HEK293 (cell line): Measurements from ENCODE around the gene SERTAD3.

Experiments
- CTCF ChIA-PET: fragments of 350-600 bp; formaldehyde crosslinking; extraction: SDS; loops from one replicate; lab custom pipeline; 2021; ENCODE audit warnings: antibody characterized with exemption; lab: Yijun Ruan, JAX
- POLR2A ChIA-PET: fragments of 300-600 bp; formaldehyde crosslinking; extraction: SDS; loops from one replicate; lab custom pipeline; 2020; ENCODE audit warnings: antibody characterized with exemption, inconsistent platforms; lab: Yijun Ruan, JAX
- H3K27ac ChIP-seq: fragments of 200-500 bp; sonication (Bioruptor generic); 2 replicates; pipeline ENCODE4 v1.5.1; 2014; ENCODE audit warnings: low read depth, low read length, control low read depth, inconsistent platforms; ENCODE audit errors: extremely low read depth
- H3K36me3 ChIP-seq, 2 experiments: fragments of 200-500 bp in 1 of 2; sonication (Bioruptor generic) in 1 of 2; 1 replicate in 1 of 2; 2 replicates in 1 of 2; pipeline ENCODE4 v1.5.1; 2014 to 2017; ENCODE audit warnings: inconsistent platforms in 2 of 2, low read length in 2 of 2; ENCODE audit not compliant: control insufficient read depth in 2 of 2, insufficient read depth in 1 of 2
- H3K4me1 ChIP-seq: fragments of 200-500 bp; sonication (Bioruptor generic); 2 replicates; pipeline ENCODE4 v1.5.1; 2014; ENCODE audit warnings: mild to moderate bottlenecking, low read length, inconsistent platforms; ENCODE audit not compliant: control insufficient read depth, insufficient read depth
- H3K4me3 ChIP-seq: 2 replicates; pipeline ENCODE4 v1.5.1; 2011; ENCODE audit warnings: low read depth, mild to moderate bottlenecking, control low read depth, low read length, moderate library complexity
- H3K9me3 ChIP-seq: fragments of 200-500 bp; sonication (Bioruptor generic); 2 replicates; pipeline ENCODE4 v1.5.1; 2014; ENCODE audit warnings: low read depth, low read length, inconsistent platforms; ENCODE audit not compliant: control insufficient read depth, insufficient read depth
- RBAK ChIP-seq: fragments of 450-650 bp; formaldehyde crosslinking; IDR thresholded peaks from 2 replicates; pipeline ENCODE4 v1.5.1; 2016; ENCODE audit warnings: missing biosample characterization, missing genetic modification characterization
- SCRT1 ChIP-seq: fragments of 450-650 bp; formaldehyde crosslinking; IDR thresholded peaks from 2 replicates; pipeline ENCODE4 v1.5.1; 2016; ENCODE audit warnings: missing biosample characterization, missing genetic modification characterization, borderline replicate concordance
- SP2 ChIP-seq: fragments of 450-650 bp; formaldehyde crosslinking; IDR thresholded peaks from 2 replicates; pipeline ENCODE4 v1.5.1; 2016; ENCODE audit warnings: missing biosample characterization, missing genetic modification characterization
- SP7 ChIP-seq: fragments of 450-650 bp; formaldehyde crosslinking; IDR thresholded peaks from 2 replicates; pipeline ENCODE4 v1.5.1; 2016; ENCODE audit warnings: missing biosample characterization, missing genetic modification characterization
- ZFP3 ChIP-seq: fragments of 450-650 bp; formaldehyde crosslinking; IDR thresholded peaks from 2 replicates; pipeline ENCODE4 v1.5.1; 2016; ENCODE audit warnings: low read depth, missing biosample characterization, missing genetic modification characterization
- ZNF112 ChIP-seq: fragments of 450-650 bp; formaldehyde crosslinking; IDR thresholded peaks from 2 replicates; pipeline ENCODE4 v1.5.0; 2017; ENCODE audit warnings: missing biosample characterization, missing genetic modification characterization
- ZNF274 ChIP-seq, 2 experiments: fragments of 200-500 bp in 1 of 2; fragments of 450-650 bp in 1 of 2; sonication (Bioruptor generic) in 1 of 2; formaldehyde crosslinking in 1 of 2; IDR thresholded peaks; 2 replicates each; pipeline versions ENCODE4 v1.5.1 to v1.6.1; 2014 to 2016; ENCODE audit warnings: borderline replicate concordance in 1 of 2, inconsistent platforms in 1 of 2, low read length in 1 of 2, missing biosample characterization in 1 of 2, missing genetic modification characterization in 1 of 2
- ZNF394 ChIP-seq: fragments of 450-650 bp; formaldehyde crosslinking; IDR thresholded peaks from 2 replicates; pipeline ENCODE4 v1.5.1; 2016; ENCODE audit warnings: missing biosample characterization, missing genetic modification characterization, mild to moderate bottlenecking, moderate library complexity, borderline replicate concordance
- ZNF548 ChIP-seq: fragments of 450-650 bp; formaldehyde crosslinking; IDR thresholded peaks from 2 replicates; pipeline ENCODE4 v1.5.1; 2016; ENCODE audit warnings: missing biosample characterization, missing genetic modification characterization
- TF ChIP-seq, protein P1 (sequence below): fragments of 450-650 bp; formaldehyde crosslinking; IDR thresholded peaks from 2 replicates; pipeline ENCODE4 v1.5.1; 2016; ENCODE audit warnings: missing biosample characterization, missing genetic modification characterization
- TF ChIP-seq, protein P2 (sequence below): fragments of 450-650 bp; formaldehyde crosslinking; IDR thresholded peaks from 2 replicates; pipeline ENCODE4 v1.5.1; 2016; ENCODE audit warnings: missing biosample characterization, missing genetic modification characterization
- TF ChIP-seq, protein P3 (sequence below): fragments of 450-650 bp; formaldehyde crosslinking; IDR thresholded peaks from 2 replicates; pipeline ENCODE4 v1.5.1; 2016; ENCODE audit warnings: missing biosample characterization, missing genetic modification characterization
- TF ChIP-seq, protein P4 (sequence below): sonication (generic); formaldehyde crosslinking; IDR thresholded peaks from 2 replicates; pipeline ENCODE4 v1.8.1; 2022; ENCODE audit warnings: mild to moderate bottlenecking, moderate library complexity, missing genetic modification reagents
- TF ChIP-seq, protein P5 (sequence below): fragments of 450-650 bp; formaldehyde crosslinking; IDR thresholded peaks from 2 replicates; pipeline ENCODE4 v1.5.1; 2016; ENCODE audit warnings: missing biosample characterization, missing genetic modification characterization
- TF ChIP-seq, protein P6 (sequence below): fragments of 450-650 bp; formaldehyde crosslinking; IDR thresholded peaks from 2 replicates; pipeline ENCODE4 v1.5.1; 2017; ENCODE audit warnings: missing biosample characterization, missing genetic modification characterization

The SERTAD3 gene

DNA sequence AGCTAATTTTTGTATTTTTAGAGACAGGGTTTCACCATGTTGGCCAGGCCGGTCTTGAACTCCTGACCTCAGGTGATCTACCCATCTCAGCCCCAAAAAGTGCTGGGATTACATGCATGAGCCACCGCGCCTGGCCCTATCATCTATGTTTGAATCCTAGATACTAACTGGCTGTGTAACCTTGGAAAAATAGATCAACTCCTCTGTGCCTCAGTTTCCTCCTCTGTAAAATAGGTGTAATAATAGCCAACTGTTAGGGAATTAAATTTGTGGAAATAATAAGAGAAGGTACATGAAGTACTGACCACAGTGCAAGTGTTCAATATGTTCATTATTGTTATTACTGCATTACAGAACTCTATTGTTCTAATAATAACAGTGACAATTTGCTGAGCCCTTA lies 27.0 kb upstream of the SERTAD3 start:
- TF ChIP-seq, protein P1, sequence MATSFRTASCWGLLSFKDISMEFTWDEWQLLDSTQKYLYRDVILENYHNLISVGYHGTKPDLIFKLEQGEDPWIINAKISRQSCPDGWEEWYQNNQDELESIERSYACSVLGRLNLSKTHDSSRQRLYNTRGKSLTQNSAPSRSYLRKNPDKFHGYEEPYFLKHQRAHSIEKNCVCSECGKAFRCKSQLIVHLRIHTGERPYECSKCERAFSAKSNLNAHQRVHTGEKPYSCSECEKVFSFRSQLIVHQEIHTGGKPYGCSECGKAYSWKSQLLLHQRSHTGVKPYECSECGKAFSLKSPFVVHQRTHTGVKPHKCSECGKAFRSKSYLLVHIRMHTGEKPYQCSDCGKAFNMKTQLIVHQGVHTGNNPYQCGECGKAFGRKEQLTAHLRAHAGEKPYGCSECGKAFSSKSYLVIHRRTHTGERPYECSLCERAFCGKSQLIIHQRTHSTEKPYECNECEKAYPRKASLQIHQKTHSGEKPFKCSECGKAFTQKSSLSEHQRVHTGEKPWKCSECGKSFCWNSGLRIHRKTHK (tag by site-specific recombination), result no peak
- TF ChIP-seq ZNF274 (IDR thresholded peaks at IDR 0.05; ENCODE audit: low read length) (no peak), ZNF274 (tag by site-specific recombination; IDR thresholded peaks at IDR 0.05; ENCODE audit: borderline replicate concordance) (no peak), ZNF112 (tag by site-specific recombination) (no peak), SP2 (tag by site-specific recombination) (no peak), ZNF548 (no peak), ZFP3 (tag by site-specific recombination) (no peak), SCRT1 (tag by site-specific recombination) (no peak), SP7 (tag by site-specific recombination) (no peak), RBAK (no peak), ZNF394 (tag by site-specific recombination) (no peak)
- TF ChIP-seq, protein P2, sequence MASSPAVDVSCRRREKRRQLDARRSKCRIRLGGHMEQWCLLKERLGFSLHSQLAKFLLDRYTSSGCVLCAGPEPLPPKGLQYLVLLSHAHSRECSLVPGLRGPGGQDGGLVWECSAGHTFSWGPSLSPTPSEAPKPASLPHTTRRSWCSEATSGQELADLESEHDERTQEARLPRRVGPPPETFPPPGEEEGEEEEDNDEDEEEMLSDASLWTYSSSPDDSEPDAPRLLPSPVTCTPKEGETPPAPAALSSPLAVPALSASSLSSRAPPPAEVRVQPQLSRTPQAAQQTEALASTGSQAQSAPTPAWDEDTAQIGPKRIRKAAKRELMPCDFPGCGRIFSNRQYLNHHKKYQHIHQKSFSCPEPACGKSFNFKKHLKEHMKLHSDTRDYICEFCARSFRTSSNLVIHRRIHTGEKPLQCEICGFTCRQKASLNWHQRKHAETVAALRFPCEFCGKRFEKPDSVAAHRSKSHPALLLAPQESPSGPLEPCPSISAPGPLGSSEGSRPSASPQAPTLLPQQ (tag by site-specific recombination), result no peak
- TF ChIP-seq, protein P3, sequence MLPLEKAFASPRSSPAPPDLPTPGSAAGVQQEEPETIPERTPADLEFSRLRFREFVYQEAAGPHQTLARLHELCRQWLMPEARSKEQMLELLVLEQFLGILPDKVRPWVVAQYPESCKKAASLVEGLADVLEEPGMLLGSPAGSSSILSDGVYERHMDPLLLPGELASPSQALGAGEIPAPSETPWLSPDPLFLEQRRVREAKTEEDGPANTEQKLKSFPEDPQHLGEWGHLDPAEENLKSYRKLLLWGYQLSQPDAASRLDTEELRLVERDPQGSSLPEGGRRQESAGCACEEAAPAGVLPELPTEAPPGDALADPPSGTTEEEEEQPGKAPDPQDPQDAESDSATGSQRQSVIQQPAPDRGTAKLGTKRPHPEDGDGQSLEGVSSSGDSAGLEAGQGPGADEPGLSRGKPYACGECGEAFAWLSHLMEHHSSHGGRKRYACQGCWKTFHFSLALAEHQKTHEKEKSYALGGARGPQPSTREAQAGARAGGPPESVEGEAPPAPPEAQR (tag by site-specific recombination), result no peak
- TF ChIP-seq, protein P4, sequence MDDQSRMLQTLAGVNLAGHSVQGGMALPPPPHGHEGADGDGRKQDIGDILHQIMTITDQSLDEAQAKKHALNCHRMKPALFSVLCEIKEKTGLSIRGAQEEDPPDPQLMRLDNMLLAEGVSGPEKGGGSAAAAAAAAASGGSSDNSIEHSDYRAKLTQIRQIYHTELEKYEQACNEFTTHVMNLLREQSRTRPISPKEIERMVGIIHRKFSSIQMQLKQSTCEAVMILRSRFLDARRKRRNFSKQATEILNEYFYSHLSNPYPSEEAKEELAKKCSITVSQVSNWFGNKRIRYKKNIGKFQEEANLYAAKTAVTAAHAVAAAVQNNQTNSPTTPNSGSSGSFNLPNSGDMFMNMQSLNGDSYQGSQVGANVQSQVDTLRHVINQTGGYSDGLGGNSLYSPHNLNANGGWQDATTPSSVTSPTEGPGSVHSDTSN (CRISPR knock-in tag), result no peak
- TF ChIP-seq, protein P5, sequence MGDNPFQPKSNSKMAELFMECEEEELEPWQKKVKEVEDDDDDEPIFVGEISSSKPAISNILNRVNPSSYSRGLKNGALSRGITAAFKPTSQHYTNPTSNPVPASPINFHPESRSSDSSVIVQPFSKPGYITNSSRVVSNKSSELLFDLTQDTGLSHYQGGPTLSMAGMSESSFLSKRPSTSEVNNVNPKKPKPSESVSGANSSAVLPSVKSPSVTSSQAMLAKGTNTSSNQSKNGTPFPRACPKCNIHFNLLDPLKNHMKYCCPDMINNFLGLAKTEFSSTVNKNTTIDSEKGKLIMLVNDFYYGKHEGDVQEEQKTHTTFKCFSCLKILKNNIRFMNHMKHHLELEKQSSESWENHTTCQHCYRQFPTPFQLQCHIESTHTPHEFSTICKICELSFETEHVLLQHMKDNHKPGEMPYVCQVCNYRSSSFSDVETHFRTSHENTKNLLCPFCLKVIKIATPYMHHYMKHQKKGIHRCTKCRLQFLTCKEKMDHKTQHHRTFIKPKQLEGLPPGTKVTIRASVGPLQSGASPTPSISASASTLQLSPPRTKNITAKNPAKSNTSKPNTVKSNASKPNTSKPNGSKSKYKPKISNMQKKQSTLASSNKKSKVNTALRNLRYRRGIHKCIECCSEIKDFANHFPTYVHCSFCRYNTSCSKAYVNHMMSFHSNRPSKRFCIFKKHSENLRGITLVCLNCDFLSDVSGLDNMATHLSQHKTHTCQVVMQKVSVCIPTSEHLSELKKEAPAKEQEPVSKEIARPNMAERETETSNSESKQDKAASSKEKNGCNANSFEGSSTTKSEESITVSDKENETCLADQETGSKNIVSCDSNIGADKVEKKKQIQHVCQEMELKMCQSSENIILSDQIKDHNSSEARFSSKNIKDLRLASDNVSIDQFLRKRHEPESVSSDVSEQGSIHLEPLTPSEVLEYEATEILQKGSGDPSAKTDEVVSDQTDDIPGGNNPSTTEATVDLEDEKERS (tag by site-specific recombination), result no peak
- TF ChIP-seq, protein P6, sequence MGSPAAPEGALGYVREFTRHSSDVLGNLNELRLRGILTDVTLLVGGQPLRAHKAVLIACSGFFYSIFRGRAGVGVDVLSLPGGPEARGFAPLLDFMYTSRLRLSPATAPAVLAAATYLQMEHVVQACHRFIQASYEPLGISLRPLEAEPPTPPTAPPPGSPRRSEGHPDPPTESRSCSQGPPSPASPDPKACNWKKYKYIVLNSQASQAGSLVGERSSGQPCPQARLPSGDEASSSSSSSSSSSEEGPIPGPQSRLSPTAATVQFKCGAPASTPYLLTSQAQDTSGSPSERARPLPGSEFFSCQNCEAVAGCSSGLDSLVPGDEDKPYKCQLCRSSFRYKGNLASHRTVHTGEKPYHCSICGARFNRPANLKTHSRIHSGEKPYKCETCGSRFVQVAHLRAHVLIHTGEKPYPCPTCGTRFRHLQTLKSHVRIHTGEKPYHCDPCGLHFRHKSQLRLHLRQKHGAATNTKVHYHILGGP (tag by site-specific recombination), result no peak
- POLR2A ChIA-PET, result interaction anchor here (0.6 to 0.7 kb wide), 2 partner anchors 45 to 158 kb away, joined by 3 read pairs; no protein-coding TSS in a partner anchor
- Histone ChIP-seq H3K27ac (no peak overlapping the region), H3K36me3 (no peaks in the 10 kb centered on the region; a peak in 1 of 3 replicates), H3K9me3 (no peaks in the 10 kb centered on the region), H3K4me3 (no peak overlapping the region), H3K4me1 (peaks cover 6% of the 10 kb centered on the region)
- CTCF ChIA-PET, result interaction anchor here (1.2 to 1.7 kb wide), 2 partner anchors 128 to 163 kb away, joined by 3 to 6 read pairs; no protein-coding TSS in a partner anchor
